GM12892 (cell line): ENCODE data around the gene GABRB3.

Experiments used
- DNase-seq: peaks from one replicate; pipeline ENCODE4 v3.0.0; 2011; ENCODE audit not compliant: insufficient read length
- FAIRE-seq: peaks from 2 replicates; lab custom pipeline; 2011; peaks lifted over from hg19 to GRCh38; lab: Jason Lieb, UNC
- POLR2A ChIP-seq: IDR thresholded peaks from 2 replicates; pipeline ENCODE4 v1.6.1; 2011; ENCODE audit warnings: low read depth, low read length, control low read depth
- POLR2AphosphoS5 ChIP-seq: IDR thresholded peaks from 2 replicates; pipeline ENCODE4 v1.6.1; 2011; ENCODE audit warnings: low read depth, low read length, control low read depth
- TAF1 ChIP-seq: IDR thresholded peaks from 2 replicates; pipeline ENCODE4 v1.6.1; 2011; ENCODE audit warnings: low read depth, mild to moderate bottlenecking, control low read depth, low read length, borderline replicate concordance

GABRB3 gene

DNA sequence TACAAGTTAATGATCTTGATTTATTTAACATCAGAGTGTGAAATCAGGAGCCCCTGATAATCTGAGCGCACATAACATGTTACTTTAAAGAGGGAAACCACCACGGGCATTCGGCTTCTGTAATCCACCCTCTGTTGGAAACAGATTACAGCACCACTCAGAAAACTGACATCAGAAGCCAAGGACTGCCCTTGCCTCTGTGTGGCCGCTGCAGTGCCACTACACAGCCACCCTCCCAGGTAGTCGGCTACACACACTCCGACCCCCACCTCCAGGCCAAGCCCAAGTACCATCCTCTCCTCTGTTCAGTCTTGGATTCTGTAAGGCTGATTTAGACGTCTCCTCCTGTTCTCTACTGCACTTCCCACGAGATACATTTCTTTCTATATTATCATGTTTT is 251.7 kb downstream of the GABRB3 start:
- TF ChIP-seq POLR2AphosphoS5 (no peak), TAF1 (no peak)
- FAIRE-seq (no peak), DNase-seq (no peak)

DNA sequence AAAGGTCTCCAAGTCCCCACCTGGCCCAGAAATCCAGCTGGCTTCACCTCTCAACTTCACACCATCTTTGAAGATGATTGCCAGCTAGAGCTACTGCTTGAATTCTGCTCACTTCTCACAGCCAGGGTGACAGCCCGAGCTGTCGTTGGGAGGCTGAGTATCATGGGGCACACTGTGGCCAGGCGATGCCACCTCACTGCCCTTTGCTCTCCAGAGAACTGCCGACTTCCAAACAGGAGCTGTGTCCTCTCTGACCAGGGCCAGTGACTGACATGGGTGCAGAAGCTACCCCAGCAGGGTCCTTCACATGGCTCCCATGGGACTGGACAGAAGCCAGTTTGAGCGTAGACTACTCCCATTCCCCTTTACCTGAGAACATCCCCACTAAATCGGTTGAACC is 254.0 kb downstream of the GABRB3 start:
- TF ChIP-seq POLR2AphosphoS5 (no peak), POLR2A (no peak), TAF1 (no peak)
- FAIRE-seq, result no peak
- no peak for DNase-seq

DNA sequence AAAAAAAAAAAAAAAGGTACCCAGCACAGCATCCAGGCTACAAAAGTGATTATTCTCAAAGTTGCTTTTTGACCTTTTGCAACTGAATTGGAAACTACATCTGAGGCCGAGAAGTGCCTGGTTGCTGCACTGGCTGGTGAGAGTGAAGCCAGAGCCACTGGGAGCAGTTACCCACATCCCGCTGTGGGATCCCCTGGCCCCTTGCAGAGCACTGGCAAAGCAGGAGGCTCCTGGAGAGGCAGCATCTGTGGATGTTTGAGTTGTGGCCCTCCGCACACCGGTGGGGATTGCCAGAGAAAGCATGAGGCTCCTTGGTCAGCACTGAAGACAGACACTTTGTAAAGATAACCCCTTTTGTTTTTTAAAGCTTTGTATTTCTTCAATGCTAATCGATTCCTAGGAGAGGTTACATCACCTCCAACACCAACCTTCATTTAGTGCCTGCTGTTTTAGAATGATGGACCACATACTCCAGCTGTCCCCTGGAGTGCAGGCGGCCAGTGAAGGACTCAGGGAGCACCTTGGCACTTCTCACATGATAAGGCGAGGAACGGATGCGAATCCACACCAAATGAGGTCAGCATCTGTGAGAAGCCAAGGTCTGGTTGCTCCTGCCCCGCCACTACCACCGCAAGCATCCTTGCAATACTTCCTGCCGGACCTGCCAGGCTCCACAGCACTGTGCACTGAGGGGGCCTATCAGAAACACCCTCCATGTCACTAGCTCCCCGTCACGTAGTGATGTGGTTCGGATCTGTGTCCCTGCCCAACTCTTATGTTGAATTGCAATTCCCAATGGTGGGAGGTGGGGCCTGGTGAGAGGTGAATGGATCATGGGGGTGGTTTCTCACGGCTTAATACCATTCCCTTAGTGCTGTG is 256.5 kb downstream of the GABRB3 start:
- FAIRE-seq (no peak), DNase-seq (no peak)
- no peak for TF ChIP-seq POLR2A
- TF ChIP-seq TAF1, result no peak
- no peak for TF ChIP-seq POLR2AphosphoS5

DNA sequence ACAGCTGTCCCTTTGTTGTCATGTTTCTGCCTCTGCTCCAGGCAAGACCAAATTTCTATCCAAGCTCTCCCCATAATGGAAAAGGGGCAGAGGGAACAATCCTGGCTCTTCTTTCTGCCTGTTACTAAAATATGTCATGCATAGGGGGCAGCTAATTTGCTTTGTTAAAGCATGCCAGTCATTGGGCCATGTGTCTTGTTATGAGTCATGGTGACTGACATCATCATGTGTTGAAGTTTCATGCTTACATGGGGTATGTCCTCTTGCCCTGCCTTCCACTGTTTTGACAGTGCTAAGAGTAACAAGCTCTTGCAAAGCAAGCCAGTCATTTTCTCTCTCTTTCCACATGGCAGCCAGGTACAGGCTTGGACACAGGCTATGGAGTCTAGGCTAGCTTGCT is 268.9 kb downstream of the GABRB3 start:
- DNase-seq (no peak), FAIRE-seq (no peak)
- TF ChIP-seq POLR2AphosphoS5, result no peak
- no peak for TF ChIP-seq TAF1
- no peak for TF ChIP-seq POLR2A
